GM06990 (cell line): ENCODE measurements around the gene NR3C1.

Experiments used
- DNase-seq: peaks from one replicate; pipeline ENCODE4 v3.0.0-alpha.2; 2011; ENCODE audit not compliant: insufficient read length; ENCODE audit errors: extremely low read depth
- H3K27me3 ChIP-seq: replicated peaks from 2 replicates; pipeline ENCODE4 v1.6.0; 2011; ENCODE audit warnings: low read length; ENCODE audit not compliant: control insufficient read depth, insufficient read depth
- H3K36me3 ChIP-seq: 2 replicates; pipeline ENCODE4 v1.5.1; 2011; ENCODE audit warnings: low read length; ENCODE audit not compliant: control insufficient read depth, insufficient read depth
- H3K4me3 ChIP-seq: replicated peaks from 2 replicates; pipeline ENCODE4 v1.5.1; 2011; ENCODE audit warnings: low read depth, mild to moderate bottlenecking, control low read depth, low read length
- TF ChIP-seq, protein P1 (sequence below): IDR thresholded peaks from 2 replicates; pipeline ENCODE4 v1.5.1; 2011; ENCODE audit warnings: low read length, control low read depth, mild to moderate bottlenecking, inconsistent platforms; ENCODE audit not compliant: insufficient read depth, poor library complexity, severe bottlenecking

The NR3C1 gene

DNA sequence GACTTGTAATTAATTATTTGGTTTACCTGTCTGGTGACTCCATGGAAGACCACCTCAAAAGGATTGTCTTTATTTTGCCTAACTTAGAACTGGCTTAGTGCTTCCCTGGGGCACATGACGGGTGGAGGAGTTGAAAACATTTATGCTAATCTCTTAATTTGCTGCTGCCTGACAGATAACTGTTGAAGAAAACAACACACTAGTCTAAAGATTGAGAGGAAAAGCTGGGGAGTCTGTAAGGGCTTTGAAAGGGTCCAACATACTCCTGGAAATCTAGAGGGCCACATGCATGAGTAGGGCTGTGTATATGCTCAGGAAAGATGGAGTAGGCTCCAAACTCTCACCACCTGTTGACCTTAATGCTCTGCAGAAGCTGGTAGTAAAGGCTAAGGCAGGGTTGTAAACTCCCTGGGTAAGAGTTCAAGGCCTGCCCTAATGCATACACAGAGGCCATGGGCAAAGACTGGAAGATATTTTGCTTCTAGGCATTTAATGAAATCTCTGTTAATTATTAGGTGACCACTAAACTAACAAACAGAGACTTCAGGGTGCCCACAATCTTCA is 40.7 kb downstream of the NR3C1 start:
- TF ChIP-seq, protein P1, sequence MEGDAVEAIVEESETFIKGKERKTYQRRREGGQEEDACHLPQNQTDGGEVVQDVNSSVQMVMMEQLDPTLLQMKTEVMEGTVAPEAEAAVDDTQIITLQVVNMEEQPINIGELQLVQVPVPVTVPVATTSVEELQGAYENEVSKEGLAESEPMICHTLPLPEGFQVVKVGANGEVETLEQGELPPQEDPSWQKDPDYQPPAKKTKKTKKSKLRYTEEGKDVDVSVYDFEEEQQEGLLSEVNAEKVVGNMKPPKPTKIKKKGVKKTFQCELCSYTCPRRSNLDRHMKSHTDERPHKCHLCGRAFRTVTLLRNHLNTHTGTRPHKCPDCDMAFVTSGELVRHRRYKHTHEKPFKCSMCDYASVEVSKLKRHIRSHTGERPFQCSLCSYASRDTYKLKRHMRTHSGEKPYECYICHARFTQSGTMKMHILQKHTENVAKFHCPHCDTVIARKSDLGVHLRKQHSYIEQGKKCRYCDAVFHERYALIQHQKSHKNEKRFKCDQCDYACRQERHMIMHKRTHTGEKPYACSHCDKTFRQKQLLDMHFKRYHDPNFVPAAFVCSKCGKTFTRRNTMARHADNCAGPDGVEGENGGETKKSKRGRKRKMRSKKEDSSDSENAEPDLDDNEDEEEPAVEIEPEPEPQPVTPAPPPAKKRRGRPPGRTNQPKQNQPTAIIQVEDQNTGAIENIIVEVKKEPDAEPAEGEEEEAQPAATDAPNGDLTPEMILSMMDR, result no peak
- Histone ChIP-seq H3K27me3 (no peaks in the 10 kb centered on the region), H3K36me3 (no peaks in the 10 kb centered on the region), H3K4me3 (no peak overlapping the region)
- DNase-seq, result no peak

DNA sequence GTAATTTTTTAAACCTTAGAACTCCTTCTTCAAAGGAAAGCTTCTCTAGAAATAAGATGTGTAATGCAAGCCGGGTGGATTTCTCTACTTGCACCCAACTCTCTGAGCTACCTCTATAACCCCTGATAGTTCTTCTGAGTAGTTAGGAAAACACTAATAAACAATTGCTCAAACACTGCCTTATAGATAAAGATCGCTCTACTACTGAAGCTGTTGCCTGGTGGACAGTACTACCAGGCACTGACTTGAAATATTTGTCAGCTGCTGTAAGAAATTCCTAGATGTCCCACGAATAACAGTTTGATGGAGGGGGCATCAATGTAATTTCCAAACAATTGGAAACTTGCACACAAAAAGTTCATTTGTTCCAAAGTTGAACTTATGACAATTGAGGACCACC is 42.0 kb downstream of the NR3C1 start:
- H3K36me3 ChIP-seq, result no peaks in the 10 kb centered on the region
- no peak overlapping the region for H3K4me3 ChIP-seq
- TF ChIP-seq, protein P1, result no peak
- DNase-seq, result no peak
- no peaks in the 10 kb centered on the region for H3K27me3 ChIP-seq

DNA sequence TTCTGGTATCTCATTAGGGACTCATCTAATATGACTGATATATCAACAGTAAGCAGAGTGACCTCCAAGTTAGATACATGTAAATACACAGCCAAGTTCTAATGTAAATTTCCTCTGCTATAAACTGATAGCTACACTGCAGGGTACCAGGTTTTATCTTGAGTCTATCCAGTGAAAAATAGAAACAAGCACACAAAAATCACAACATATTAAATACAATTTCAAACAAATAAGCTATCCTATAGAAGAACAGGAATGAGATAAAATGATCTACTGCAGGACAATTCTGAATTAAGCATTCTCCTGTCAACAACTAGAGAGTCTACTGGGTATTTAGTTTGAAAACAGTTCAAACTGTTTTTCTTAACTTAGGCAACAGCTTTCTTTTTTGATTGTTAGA is 42.7 kb downstream of the NR3C1 start:
- TF ChIP-seq, protein P1, result no peak
- Histone ChIP-seq H3K27me3 (no peaks in the 10 kb centered on the region), H3K4me3 (no peak overlapping the region), H3K36me3 (no peaks in the 10 kb centered on the region)
- no peak for DNase-seq

DNA sequence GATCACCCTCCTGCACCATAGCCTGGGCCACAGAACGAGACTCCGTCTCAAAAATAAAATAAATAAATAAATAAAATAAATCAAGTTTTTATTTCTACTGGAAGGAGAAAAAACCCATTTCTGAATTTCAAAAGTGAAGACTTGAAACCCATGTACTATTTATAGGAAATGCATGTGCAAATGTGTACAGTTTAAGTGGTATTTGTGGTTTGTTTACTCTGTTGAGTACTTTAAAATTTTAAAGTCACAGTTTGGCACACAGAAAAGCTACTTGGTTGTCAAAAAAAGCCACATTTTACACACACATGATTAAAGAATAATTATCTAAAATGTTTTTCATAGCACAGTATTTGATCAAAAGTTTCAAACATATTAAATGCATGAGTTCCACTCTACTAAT is 43.6 kb downstream of the NR3C1 start:
- no peak overlapping the region for H3K4me3 ChIP-seq
- TF ChIP-seq, protein P1, result no peak

DNA sequence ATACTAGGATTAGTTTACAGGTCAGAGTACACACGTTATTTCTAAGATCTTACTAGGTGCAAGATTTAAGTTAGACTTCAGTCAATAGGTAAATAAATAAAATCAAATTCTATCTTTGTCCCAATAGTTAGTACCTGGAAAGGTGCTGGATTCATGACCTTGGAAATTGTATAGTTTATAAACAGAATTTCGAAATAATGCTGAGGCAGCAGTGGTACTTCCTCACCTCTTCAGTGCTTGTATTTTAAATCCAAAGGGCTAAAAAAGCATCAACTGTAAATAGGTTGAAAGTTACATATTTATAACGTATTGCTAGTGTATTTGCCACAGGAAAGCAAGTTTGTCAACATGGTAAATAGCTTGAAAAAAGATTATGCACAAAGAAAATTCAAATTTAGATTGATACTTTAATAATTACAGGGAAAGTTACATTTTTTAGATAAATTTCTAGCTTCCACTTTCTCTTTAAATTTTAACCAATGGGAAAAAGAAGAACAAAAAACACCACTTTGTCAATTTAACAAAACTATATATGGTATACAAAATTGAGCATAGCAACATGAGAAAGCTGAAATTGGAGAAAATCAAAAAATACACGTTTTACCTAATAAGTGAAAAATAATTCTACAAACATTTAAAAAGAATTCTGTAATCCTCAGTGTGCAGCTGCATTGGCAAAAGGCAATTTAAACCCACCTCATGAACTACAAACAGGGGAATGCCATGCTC is 46.5 kb downstream of the NR3C1 start:
- peaks cover under 1% of the 10 kb centered on the region; the same call in 1 of the 2 replicates for H3K36me3 ChIP-seq
- no peak for DNase-seq
- H3K4me3 ChIP-seq, result no peak overlapping the region
- no peaks in the 10 kb centered on the region for H3K27me3 ChIP-seq
- TF ChIP-seq, protein P1, result no peak

More for the DNA sequence above, 43.6 kb downstream of the NR3C1 start:
- H3K27me3 ChIP-seq, result no peaks in the 10 kb centered on the region
- DNase-seq, result no peak
- H3K36me3 ChIP-seq, result no peaks in the 10 kb centered on the region
